Panc1 (cell line): ENCODE measurements around the gene PSAP. TPM values are rescaled to one million over a fixed set of nuclear protein-coding genes. Genes with fewer than 3 reads are reported as not detected.

ENCODE experiments used
- ATAC-seq: fragments of 200-7000 bp; cut with Tn5 transposase; 2 replicates; pipeline ENCODE4 v1.9.1; 2020; ENCODE audit warnings: mild to moderate bottlenecking, moderate library complexity
- BruUV-seq: library from RNA; stranded (reverse); fragments of 400-500 nt; replicated peaks from 2 replicates; lab custom pipeline; 2021; lab: Mats Ljungman, UMichigan
- CTCF ChIA-PET: fragments of 300-600 bp; sonication (Branson Sonifier 250); formaldehyde crosslinking; loops from one replicate; lab custom pipeline; 2022; ENCODE audit warnings: antibody characterized with exemption; lab: Charles Lee
- POLR2A ChIA-PET: fragments of 300-600 bp; sonication (Branson Sonifier 250); formaldehyde crosslinking; loops from one replicate; lab custom pipeline; 2022; ENCODE audit warnings: antibody characterized with exemption; lab: Charles Lee
- DNase-seq: peaks from one replicate; pipeline ENCODE4 v3.0.0-alpha.2; 2010; ENCODE audit warnings: low read depth, low spot score
- H3K27ac ChIP-seq: 2 replicates; pipeline ENCODE4 v1.5.1; 2011; ENCODE audit warnings: mild to moderate bottlenecking, low read length, inconsistent platforms
- H3K27me3 ChIP-seq: fragments of 200-500 bp; sonication (Bioruptor generic); 2 replicates; pipeline ENCODE4 v1.6.0; 2014; ENCODE audit warnings: low read length, inconsistent platforms; ENCODE audit not compliant: control insufficient read depth, insufficient read depth
- H3K36me3 ChIP-seq: fragments of 200-500 bp; sonication (Bioruptor generic); 2 replicates; pipeline ENCODE4 v1.5.1; 2014; ENCODE audit warnings: inconsistent platforms, mild to moderate bottlenecking, low read length, moderate library complexity; ENCODE audit not compliant: control insufficient read depth, insufficient read depth
- H3K4me1 ChIP-seq: 2 replicates; pipeline ENCODE4 v1.5.1; 2011; ENCODE audit warnings: inconsistent platforms, mild to moderate bottlenecking, low read length, moderate library complexity; ENCODE audit not compliant: control insufficient read depth, insufficient read depth
- H3K4me3 ChIP-seq, 2 experiments: 2 replicates each; pipeline ENCODE4 v1.5.1; 2011 to 2012; ENCODE audit warnings: low read depth in 2 of 2, low read length in 2 of 2, mild to moderate bottlenecking in 2 of 2, inconsistent platforms in 1 of 2, moderate library complexity in 1 of 2
- H3K9me3 ChIP-seq: fragments of 200-500 bp; sonication (Bioruptor generic); 2 replicates; pipeline ENCODE4 v1.5.1; 2014; ENCODE audit warnings: low read depth, mild to moderate bottlenecking, inconsistent platforms, low read length, moderate library complexity; ENCODE audit not compliant: control insufficient read depth, insufficient read depth
- POLR2AphosphoS5 ChIP-seq: IDR thresholded peaks from 2 replicates; pipeline ENCODE4 v1.6.1; 2012; ENCODE audit warnings: mild to moderate bottlenecking, low read depth, low read length, moderate library complexity
- SIN3A ChIP-seq: IDR thresholded peaks from 2 replicates; pipeline ENCODE4 v1.6.1; 2012; ENCODE audit warnings: low read depth, mild to moderate bottlenecking, low read length, moderate library complexity, borderline replicate concordance; ENCODE audit not compliant: insufficient read depth
- TCF7L2 ChIP-seq: IDR thresholded peaks from 2 replicates; pipeline ENCODE4 v1.6.1; 2011; ENCODE audit warnings: mild to moderate bottlenecking, low read depth, low read length, inconsistent platforms
- in situ Hi-C: cut with HindIII; loops from 2 replicates; pipeline ENCODE4 v1.10.0; 2016; ENCODE audit warnings: low sequenced_read_pairs, low pct_unique_long_range_greater_than_20kb
- intact Hi-C: fragments of 100-400 bp; cut with micrococcal nuclease; formaldehyde crosslinking; loops from one replicate; pipeline ENCODE4 v1.10.0; 2022; ENCODE audit not compliant: unreplicated experiment
- total RNA-seq: library from RNA; stranded (reverse); gene quantifications from one replicate; pipeline ENCODE4 v1.2.1, GENCODE V29; 2021; ENCODE audit not compliant: unreplicated experiment
- TF ChIP-seq, protein P1 (sequence below): fragments of 450-650 bp; IDR thresholded peaks from 2 replicates; pipeline ENCODE4 v1.5.1; 2017; ENCODE audit warnings: mild to moderate bottlenecking
- TF ChIP-seq, protein P2 (sequence below), 2 experiments: IDR thresholded peaks; 2 replicates each; pipeline ENCODE4 v1.6.1; 2011 to 2012; ENCODE audit warnings: low read depth in 2 of 2, control low read depth in 1 of 2, low read length in 1 of 2, mild to moderate bottlenecking in 1 of 2, moderate library complexity in 1 of 2; ENCODE audit not compliant: insufficient read depth in 1 of 2

The PSAP gene
- total RNA-seq, 1 experiment from 2014 or later, result 3,649 TPM

DNA sequence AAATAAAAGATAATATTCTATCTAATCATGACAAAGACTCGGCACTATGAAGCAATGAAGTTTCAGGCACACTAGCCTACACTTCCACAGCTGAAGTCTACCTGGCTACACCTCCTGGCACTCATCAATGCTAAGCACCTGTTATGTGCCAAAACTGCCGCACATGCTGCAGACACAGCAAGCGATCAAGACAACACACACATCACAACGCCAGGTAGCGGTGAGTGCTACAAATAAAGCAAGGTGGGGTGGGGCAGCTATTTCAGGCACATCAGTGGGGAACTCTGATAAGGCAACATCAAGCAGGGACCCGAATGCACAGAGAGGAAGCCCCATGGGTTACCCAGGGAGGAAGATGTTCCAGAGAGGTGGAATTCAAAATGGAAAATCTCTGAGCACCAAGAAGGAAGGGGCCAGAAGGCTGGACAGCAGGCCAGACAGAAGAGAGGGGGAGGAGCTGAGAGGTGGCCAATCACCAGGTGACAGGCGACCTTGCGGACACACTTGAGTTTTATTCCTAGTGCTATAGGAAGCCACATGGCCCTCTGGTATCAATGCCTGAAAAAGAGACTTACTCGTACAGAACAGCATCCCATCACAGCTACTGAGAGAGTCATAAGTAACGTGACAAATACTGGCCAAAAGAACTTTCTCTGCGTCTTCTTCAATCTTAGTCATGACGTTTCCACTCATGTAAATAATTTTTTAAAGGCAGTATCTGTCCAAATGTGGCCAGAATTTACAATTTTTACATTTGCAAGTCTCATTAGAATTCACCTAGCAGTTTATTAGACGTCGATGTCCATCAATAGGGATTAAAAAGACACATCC lies 8.0 kb downstream of the PSAP start:
- intact Hi-C loops (no loop called here), in situ Hi-C loops (no loop called here)
- H3K4me3 ChIP-seq, result peak overlapping the region in 1 of 2 experiments; percentile 4; a peak in 2 of 4 replicates
- DNase-seq, result no peak
- ChIA-PET POLR2A (interaction anchor here (0.6 kb wide), 2 partner anchors 22 to 272 kb away, joined by 3 to 7 read pairs; no protein-coding TSS in a partner anchor), CTCF (interaction anchor here (0.6 to 1.8 kb wide), 2 partner anchors 24 to 53 kb away, joined by 4 to 9 read pairs (median 4); no protein-coding TSS in a partner anchor)
- H3K4me1 ChIP-seq, result peaks cover 100% of the 10 kb centered on the region
- H3K27ac ChIP-seq, result peak overlapping the region; percentile 92
- H3K9me3 ChIP-seq, result no peaks in the 10 kb centered on the region
- 0 out of 2 replicates have a peak, but pooled peaks cover 3% of the 10 kb centered on the region for H3K36me3 ChIP-seq
- TF ChIP-seq SIN3A (no peak), TCF7L2 (no peak), POLR2AphosphoS5 (no peak)
- TF ChIP-seq, protein P1, sequence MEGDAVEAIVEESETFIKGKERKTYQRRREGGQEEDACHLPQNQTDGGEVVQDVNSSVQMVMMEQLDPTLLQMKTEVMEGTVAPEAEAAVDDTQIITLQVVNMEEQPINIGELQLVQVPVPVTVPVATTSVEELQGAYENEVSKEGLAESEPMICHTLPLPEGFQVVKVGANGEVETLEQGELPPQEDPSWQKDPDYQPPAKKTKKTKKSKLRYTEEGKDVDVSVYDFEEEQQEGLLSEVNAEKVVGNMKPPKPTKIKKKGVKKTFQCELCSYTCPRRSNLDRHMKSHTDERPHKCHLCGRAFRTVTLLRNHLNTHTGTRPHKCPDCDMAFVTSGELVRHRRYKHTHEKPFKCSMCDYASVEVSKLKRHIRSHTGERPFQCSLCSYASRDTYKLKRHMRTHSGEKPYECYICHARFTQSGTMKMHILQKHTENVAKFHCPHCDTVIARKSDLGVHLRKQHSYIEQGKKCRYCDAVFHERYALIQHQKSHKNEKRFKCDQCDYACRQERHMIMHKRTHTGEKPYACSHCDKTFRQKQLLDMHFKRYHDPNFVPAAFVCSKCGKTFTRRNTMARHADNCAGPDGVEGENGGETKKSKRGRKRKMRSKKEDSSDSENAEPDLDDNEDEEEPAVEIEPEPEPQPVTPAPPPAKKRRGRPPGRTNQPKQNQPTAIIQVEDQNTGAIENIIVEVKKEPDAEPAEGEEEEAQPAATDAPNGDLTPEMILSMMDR, result no peak
- TF ChIP-seq, protein P2, sequence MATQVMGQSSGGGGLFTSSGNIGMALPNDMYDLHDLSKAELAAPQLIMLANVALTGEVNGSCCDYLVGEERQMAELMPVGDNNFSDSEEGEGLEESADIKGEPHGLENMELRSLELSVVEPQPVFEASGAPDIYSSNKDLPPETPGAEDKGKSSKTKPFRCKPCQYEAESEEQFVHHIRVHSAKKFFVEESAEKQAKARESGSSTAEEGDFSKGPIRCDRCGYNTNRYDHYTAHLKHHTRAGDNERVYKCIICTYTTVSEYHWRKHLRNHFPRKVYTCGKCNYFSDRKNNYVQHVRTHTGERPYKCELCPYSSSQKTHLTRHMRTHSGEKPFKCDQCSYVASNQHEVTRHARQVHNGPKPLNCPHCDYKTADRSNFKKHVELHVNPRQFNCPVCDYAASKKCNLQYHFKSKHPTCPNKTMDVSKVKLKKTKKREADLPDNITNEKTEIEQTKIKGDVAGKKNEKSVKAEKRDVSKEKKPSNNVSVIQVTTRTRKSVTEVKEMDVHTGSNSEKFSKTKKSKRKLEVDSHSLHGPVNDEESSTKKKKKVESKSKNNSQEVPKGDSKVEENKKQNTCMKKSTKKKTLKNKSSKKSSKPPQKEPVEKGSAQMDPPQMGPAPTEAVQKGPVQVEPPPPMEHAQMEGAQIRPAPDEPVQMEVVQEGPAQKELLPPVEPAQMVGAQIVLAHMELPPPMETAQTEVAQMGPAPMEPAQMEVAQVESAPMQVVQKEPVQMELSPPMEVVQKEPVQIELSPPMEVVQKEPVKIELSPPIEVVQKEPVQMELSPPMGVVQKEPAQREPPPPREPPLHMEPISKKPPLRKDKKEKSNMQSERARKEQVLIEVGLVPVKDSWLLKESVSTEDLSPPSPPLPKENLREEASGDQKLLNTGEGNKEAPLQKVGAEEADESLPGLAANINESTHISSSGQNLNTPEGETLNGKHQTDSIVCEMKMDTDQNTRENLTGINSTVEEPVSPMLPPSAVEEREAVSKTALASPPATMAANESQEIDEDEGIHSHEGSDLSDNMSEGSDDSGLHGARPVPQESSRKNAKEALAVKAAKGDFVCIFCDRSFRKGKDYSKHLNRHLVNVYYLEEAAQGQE (IDR thresholded peaks at IDR 0.05; ENCODE audit: insufficient read depth in 1 of 2, low read depth in 2 of 2, low read length in 1 of 2), result no peak
- ATAC-seq, result no peak
- H3K27me3 ChIP-seq, result no peaks in the 10 kb centered on the region
- no TSS peak for BruUV-seq

DNA sequence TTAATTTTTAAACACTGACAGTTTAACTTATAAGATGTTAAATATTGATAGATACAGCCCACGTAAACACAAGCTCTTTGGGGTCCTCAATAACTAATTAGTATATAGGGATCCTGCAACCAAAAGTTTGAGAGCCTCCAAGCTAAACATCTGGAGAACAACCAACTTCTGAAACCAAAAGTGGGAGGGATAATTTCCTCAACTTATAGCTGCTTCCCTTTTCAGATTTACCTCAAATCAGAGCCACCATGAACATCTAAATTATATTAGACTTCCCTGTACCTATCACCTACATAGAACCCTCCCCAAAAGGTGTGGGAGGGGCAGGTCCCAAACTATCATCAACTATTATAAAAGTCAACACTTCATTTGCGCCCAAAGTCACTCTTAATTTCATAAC lies 8.6 kb downstream of the PSAP start:
- Histone ChIP-seq H3K4me3 (no peak overlapping the region), H3K27me3 (no peaks in the 10 kb centered on the region), H3K4me1 (peaks cover 100% of the 10 kb centered on the region), H3K36me3 (0 out of 2 replicates have a peak, but pooled peaks cover 3% of the 10 kb centered on the region), H3K27ac (peak overlapping the region; percentile 92), H3K9me3 (no peaks in the 10 kb centered on the region)
- BruUV-seq, result no TSS peak
- ChIA-PET CTCF (interaction anchor here (0.6 to 1.3 kb wide), 2 partner anchors 24 to 54 kb away, joined by 4 to 9 read pairs; no protein-coding TSS in a partner anchor), POLR2A (interaction anchor here (0.6 kb wide), 1 partner anchor 22 kb away, joined by 7 read pairs; no protein-coding TSS in a partner anchor)
- intact Hi-C loops (no loop called here), in situ Hi-C loops (no loop called here)
- ATAC-seq (no peak), DNase-seq (no peak)
- TF ChIP-seq, protein P2 (IDR thresholded peaks at IDR 0.05; ENCODE audit: insufficient read depth in 1 of 2, low read depth in 2 of 2, low read length in 1 of 2), result no peak
- TF ChIP-seq, protein P1, result no peak
- no peak for TF ChIP-seq SIN3A
